Effector memory CD8-positive, alpha-beta T cell (primary cell): ENCODE data around the gene HOXD4.

Source experiments
- ATAC-seq: fragments of 150-1000 bp; cut with Tn5 transposase; replicated peaks from 2 replicates; pipeline ENCODE4 v1.10.0; 2021; ENCODE audit warnings: mild to moderate bottlenecking, moderate library complexity
- DNase-seq, 3 experiments: peaks; one replicate each; pipeline ENCODE4 v3.0.0; 2021
- H3K27ac Mint-ChIP-seq, 2 donors: one replicate each; pipeline ENCODE4 v1.8.0; 2022; ENCODE audit warnings: mild to moderate bottlenecking in 2 of 2, mixed read lengths in 2 of 2, moderate library complexity in 2 of 2
- H3K27me3 Mint-ChIP-seq, 2 donors: one replicate each; pipeline ENCODE4 v1.8.0; 2022; ENCODE audit warnings: mixed read lengths in 2 of 2
- H3K36me3 Mint-ChIP-seq: one replicate; pipeline ENCODE4 v1.8.0; 2022; ENCODE audit warnings: mild to moderate bottlenecking, moderate library complexity, mixed read lengths; ENCODE audit not compliant: insufficient read depth
- H3K4me1 Mint-ChIP-seq, 2 donors: one replicate each; pipeline ENCODE4 v1.8.0; 2022; ENCODE audit warnings: low read depth in 2 of 2, mixed read lengths in 2 of 2
- H3K4me3 Mint-ChIP-seq, 2 donors: one replicate each; pipeline ENCODE4 v1.8.0; 2022; ENCODE audit warnings: mild to moderate bottlenecking in 2 of 2, mixed read lengths in 2 of 2, moderate library complexity in 2 of 2
- H3K9me3 Mint-ChIP-seq, 2 donors: one replicate each; pipeline ENCODE4 v1.8.0; 2022; ENCODE audit warnings: mixed read lengths in 2 of 2

The HOXD4 gene

GRCh38 chr2:176126929-176127773 lies 24.2 kb upstream of the HOXD4 start:
- ATAC-seq: no peak
- H3K4me1 Mint-ChIP-seq: peaks cover 9 to 15% of the 10 kb centered on the region in 2 donors

GRCh38 chr2:176127774-176128072 lies 23.6 kb upstream of the HOXD4 start:
- peaks cover 55% of the 10 kb centered on the region for H3K36me3 Mint-ChIP-seq
- H3K4me3 Mint-ChIP-seq: peak overlapping the region; percentile 28 to 32
- no peaks in the 10 kb centered on the region for H3K9me3 Mint-ChIP-seq
- DNase-seq (no peak), ATAC-seq (no peak)
- H3K27me3 Mint-ChIP-seq: peaks cover 80 to 83% of the 10 kb centered on the region in 2 donors
- peaks cover 10 to 19% of the 10 kb centered on the region in 2 donors for H3K4me1 Mint-ChIP-seq
- H3K27ac Mint-ChIP-seq: peak overlapping the region; percentile 57 to 78

More at GRCh38 chr2:176126929-176127773, 24.2 kb upstream of the HOXD4 start:
- Mint-ChIP-seq H3K36me3 (peaks cover 55% of the 10 kb centered on the region), H3K27ac (no peak overlapping the region), H3K4me3 (no peak overlapping the region), H3K9me3 (no peaks in the 10 kb centered on the region), H3K27me3 (peaks cover 74 to 78% of the 10 kb centered on the region in 2 donors)
- DNase-seq: peak; percentile 67 to 72 (median 69)

- DNase-seq: no peak
- H3K4me1 Mint-ChIP-seq: peaks cover 13 to 19% of the 10 kb centered on the region in 2 donors
- H3K9me3 Mint-ChIP-seq: no peaks in the 10 kb centered on the region
- H3K36me3 Mint-ChIP-seq: peaks cover 61% of the 10 kb centered on the region
- peak overlapping the region; percentile 28 to 32 for H3K4me3 Mint-ChIP-seq
- ATAC-seq: no peak
- peak overlapping the region; percentile 57 to 78 for H3K27ac Mint-ChIP-seq
- H3K27me3 Mint-ChIP-seq: peaks cover 86 to 89% of the 10 kb centered on the region in 2 donors
These were observed 23.0 kb upstream of the HOXD4 start for GRCh38 chr2:176128172-176128981.

- Mint-ChIP-seq H3K4me1 (peaks cover 13 to 19% of the 10 kb centered on the region in 2 donors), H3K36me3 (peaks cover 55% of the 10 kb centered on the region), H3K9me3 (no peaks in the 10 kb centered on the region), H3K27me3 (peaks cover 86 to 89% of the 10 kb centered on the region in 2 donors), H3K27ac (peak within 1 kb of the TSS; percentile 78 to 91), H3K4me3 (peak within 1 kb of the TSS; percentile 54 to 64)
- DNase-seq: no peak
- ATAC-seq: no peak
These were observed 22.2 kb upstream of the HOXD4 start, which contains the start of gene HOXD8 for GRCh38 chr2:176128982-176129796. TSS of gene HOXD8 (plus strand) at chr2:176129705. CDS start at chr2:176130367, 662 bp downstream.

GRCh38 chr2:176129813-176130146 lies 21.6 kb upstream of the HOXD4 start:
- peak; percentile 3 for ATAC-seq
- H3K36me3 Mint-ChIP-seq: peaks cover 49% of the 10 kb centered on the region
- peaks cover 86 to 89% of the 10 kb centered on the region in 2 donors for H3K27me3 Mint-ChIP-seq
- H3K9me3 Mint-ChIP-seq: no peaks in the 10 kb centered on the region
- peaks cover 13 to 19% of the 10 kb centered on the region in 2 donors for H3K4me1 Mint-ChIP-seq
- peak overlapping the region in 1 of 2 donors; percentile 40 for H3K4me3 Mint-ChIP-seq
- DNase-seq: no peak
- no peak overlapping the region for H3K27ac Mint-ChIP-seq

- H3K36me3 Mint-ChIP-seq: peaks cover 46% of the 10 kb centered on the region
- ATAC-seq: peak; percentile 40
- no peak for DNase-seq
- peaks cover 13 to 19% of the 10 kb centered on the region in 2 donors for H3K4me1 Mint-ChIP-seq
- peak overlapping the region in 1 of 2 donors; percentile 91 for H3K27ac Mint-ChIP-seq
- H3K27me3 Mint-ChIP-seq: peaks cover 86 to 89% of the 10 kb centered on the region in 2 donors
- H3K9me3 Mint-ChIP-seq: no peaks in the 10 kb centered on the region
- H3K4me3 Mint-ChIP-seq: peak overlapping the region; percentile 54 to 64
These were observed 21.0 kb upstream of the HOXD4 start for GRCh38 chr2:176130147-176130956.

- Mint-ChIP-seq H3K9me3 (no peaks in the 10 kb centered on the region), H3K4me1 (peaks cover 22 to 25% of the 10 kb centered on the region in 2 donors), H3K4me3 (peak overlapping the region; percentile 54 to 69), H3K27ac (peak overlapping the region in 1 of 2 donors; percentile 91), H3K36me3 (peaks cover 48% of the 10 kb centered on the region), H3K27me3 (peaks cover 86 to 89% of the 10 kb centered on the region in 2 donors)
- DNase-seq: no peak
- no peak for ATAC-seq
These were observed 20.1 kb upstream of the HOXD4 start for GRCh38 chr2:176130957-176131847.

- peaks cover 22 to 25% of the 10 kb centered on the region in 2 donors for H3K4me1 Mint-ChIP-seq
- peak overlapping the region in 1 of 2 donors; percentile 69 for H3K4me3 Mint-ChIP-seq
- DNase-seq: no peak
- ATAC-seq: no peak
- peaks cover 49% of the 10 kb centered on the region for H3K36me3 Mint-ChIP-seq
- H3K27me3 Mint-ChIP-seq: peaks cover 81 to 89% of the 10 kb centered on the region in 2 donors
- no peaks in the 10 kb centered on the region for H3K9me3 Mint-ChIP-seq
- no peak overlapping the region for H3K27ac Mint-ChIP-seq
These were observed 19.5 kb upstream of the HOXD4 start for GRCh38 chr2:176131848-176132158.

- peak; percentile 44 for ATAC-seq
- Mint-ChIP-seq H3K27me3 (peaks cover 81 to 89% of the 10 kb centered on the region in 2 donors), H3K4me1 (peaks cover 20 to 25% of the 10 kb centered on the region in 2 donors), H3K27ac (no peak overlapping the region), H3K4me3 (peak overlapping the region; percentile 69 to 71), H3K36me3 (peaks cover 45% of the 10 kb centered on the region), H3K9me3 (no peaks in the 10 kb centered on the region)
- no peak for DNase-seq
These were observed 18.9 kb upstream of the HOXD4 start for GRCh38 chr2:176132205-176133171.

GRCh38 chr2:176133389-176133788 lies 18.0 kb upstream of the HOXD4 start:
- Mint-ChIP-seq H3K4me1 (peaks cover 18% of the 10 kb centered on the region in 2 donors), H3K4me3 (no peak overlapping the region), H3K27me3 (peaks cover 81 to 89% of the 10 kb centered on the region in 2 donors), H3K36me3 (peaks cover 41% of the 10 kb centered on the region), H3K27ac (no peak overlapping the region), H3K9me3 (no peaks in the 10 kb centered on the region)
- ATAC-seq: no peak
- no peak for DNase-seq

- Mint-ChIP-seq H3K36me3 (peaks cover 38% of the 10 kb centered on the region), H3K9me3 (no peaks in the 10 kb centered on the region), H3K27me3 (peaks cover 81 to 89% of the 10 kb centered on the region in 2 donors), H3K27ac (no peak overlapping the region), H3K4me1 (peaks cover 14 to 20% of the 10 kb centered on the region in 2 donors), H3K4me3 (no peak overlapping the region)
- ATAC-seq (no peak), DNase-seq (no peak)
These were observed 17.3 kb upstream of the HOXD4 start for GRCh38 chr2:176134035-176134434.
